22Rv1 (cell line): ENCODE results near the gene STRBP.
"Not testable (repeated sequence)": the region's sequence is repeated elsewhere in the genome, so short reads cannot be mapped to it uniquely, and the experiment has no call there.

ENCODE experiments used
- H3K27ac ChIP-seq: fragments of 450-650 bp; 2 replicates; pipeline ENCODE4 v1.5.1; 2017
- CTCF ChIP-seq: fragments of 450-650 bp; IDR thresholded peaks from 2 replicates; pipeline ENCODE4 v1.5.1; 2017; ENCODE audit warnings: mild to moderate bottlenecking
- ZFX ChIP-seq: fragments of 450-650 bp; IDR thresholded peaks from 2 replicates; pipeline ENCODE4 v1.6.1; 2017; ENCODE audit warnings: antibody characterized with exemption, borderline replicate concordance

The STRBP gene

GRCh38 chr9:123250504-123250903 is 17.9 kb downstream of the STRBP start:
- H3K27ac ChIP-seq, result no peak overlapping the region
- TF ChIP-seq CTCF (no peak), ZFX (no peak)

GRCh38 chr9:123249162-123249561 is 19.2 kb downstream of the STRBP start:
- not testable (repeated sequence) for H3K27ac ChIP-seq

- no peak overlapping the region for H3K27ac ChIP-seq
- TF ChIP-seq CTCF (no peak), ZFX (no peak)
These were observed 19.8 kb downstream of the STRBP start for GRCh38 chr9:123248630-123249029.

- H3K27ac ChIP-seq, result no peak overlapping the region
- TF ChIP-seq CTCF (no peak), ZFX (no peak)
These were observed 21.9 kb downstream of the STRBP start for GRCh38 chr9:123246534-123246933.

GRCh38 chr9:123239726-123240125 is 28.7 kb downstream of the STRBP start:
- TF ChIP-seq CTCF (no peak), ZFX (no peak)
- no peak overlapping the region for H3K27ac ChIP-seq

- H3K27ac ChIP-seq, result no peak overlapping the region
These were observed 30.0 kb downstream of the STRBP start for GRCh38 chr9:123238365-123238764.

GRCh38 chr9:123237220-123237619 is 31.2 kb downstream of the STRBP start:
- TF ChIP-seq ZFX (no peak), CTCF (no peak)
- no peak overlapping the region for H3K27ac ChIP-seq

More at GRCh38 chr9:123238365-123238764, 30.0 kb downstream of the STRBP start:
- TF ChIP-seq CTCF (no peak), ZFX (no peak)

- TF ChIP-seq ZFX (no peak), CTCF (no peak)
- H3K27ac ChIP-seq, result no peak overlapping the region
These were observed 32.9 kb downstream of the STRBP start for GRCh38 chr9:123235448-123235847.
